ENCODE data around the gene TLCD4. TPM values are rescaled to one million over a fixed set of nuclear protein-coding genes. Genes with fewer than 3 reads are reported as not detected.

TLCD4 gene
- total and polyA plus RNA-seq, 2 of the 8 experiments (the other 6 are each of a cell fraction or from before 2014, with no cell fraction given): 0.79 to 4.2 TPM

- no peak overlapping the region for H4K5ac ChIP-seq (ENCODE audit: insufficient read length, low read depth, low read length)
- no peak overlapping the region for H2AFZ ChIP-seq (ENCODE audit: low read length)
- H2BK20ac ChIP-seq (ENCODE audit: low read length): no peak overlapping the region
- H2BK5ac ChIP-seq (ENCODE audit: low read depth, low read length): no peak overlapping the region
- ChIA-PET POLR2A (ENCODE audit: partially characterized antibody) (no interaction called here), CTCF (ENCODE audit: partially characterized antibody) (no interaction called here)
- H4K20me1 ChIP-seq (replicated peaks in 1 of 2; ENCODE audit: control insufficient read depth in 1 of 2, insufficient read depth in 2 of 2, low read length in 2 of 2): no peaks in the 10 kb centered on the region
- TF ChIP-seq ZNF274 (IDR thresholded peaks at IDR 0.05; ENCODE audit: borderline replicate concordance, extremely low read depth, low read length) (no peak), MAX (IDR thresholded peaks at IDR 0.05) (no peak), RNF2 (IDR thresholded peaks at IDR 0.05; ENCODE audit: borderline replicate concordance, low read depth, low read length, missing control alignments, poor library complexity, severe bottlenecking) (no peak)
- no peak overlapping the region for H3K14ac ChIP-seq (ENCODE audit: insufficient read length)
- no peak overlapping the region for H4K91ac ChIP-seq (replicated peaks; ENCODE audit: insufficient read length, low read length)
- H3K27ac ChIP-seq (ENCODE audit: low read depth, low read length): no peak overlapping the region
- FAIRE-seq (no peak), DNase-seq (ENCODE audit: low read depth in 1 of 2, low spot score in 2 of 2) (no peak)
- no peak overlapping the region for H3K9ac ChIP-seq (replicated peaks in 1 of 4; ENCODE audit: extremely low read depth in 1 of 4, low read depth in 3 of 4, low read length in 3 of 4)
- H4K8ac ChIP-seq (ENCODE audit: extremely low read depth, insufficient read depth, low read length): no peak overlapping the region
- H2BK15ac ChIP-seq (ENCODE audit: low read length): no peak overlapping the region
- no peak overlapping the region for H3K4me3 ChIP-seq (ENCODE audit: extremely low read depth in 1 of 4, insufficient read depth in 2 of 4, low read depth in 3 of 4, low read length in 4 of 4)
- H3K23me2 ChIP-seq (ENCODE audit: low read depth, low read length): no peaks in the 10 kb centered on the region
- H3K36me3 ChIP-seq (ENCODE audit: control insufficient read depth in 2 of 4, insufficient read depth in 4 of 4, low read length in 3 of 4): no peaks in the 10 kb centered on the region
- no peaks in the 10 kb centered on the region for H3K27me3 ChIP-seq (replicated peaks in 1 of 4; ENCODE audit: control insufficient read depth in 3 of 4, extremely low read depth in 1 of 4, insufficient read depth in 3 of 4, low read length in 3 of 4)
- no peak overlapping the region for H2BK12ac ChIP-seq (ENCODE audit: low read depth, low read length)
- H2BK120ac ChIP-seq (replicated peaks; ENCODE audit: low read depth, low read length): no peak overlapping the region
- no peak overlapping the region for H3K4me2 ChIP-seq (ENCODE audit: insufficient read depth in 1 of 2, low read depth in 2 of 2, low read length in 2 of 2)
- no peaks in the 10 kb centered on the region for H3K4me1 ChIP-seq (replicated peaks in 1 of 4; ENCODE audit: control insufficient read depth in 3 of 4, insufficient read depth in 4 of 4, low read length in 3 of 4)
- 88% methylated on average over 2 of the region's 2 CpGs; no CpG with 5 or more reads in 1 of the 2 experiments for WGBS, 2 experiments (ENCODE audit: extremely low coverage in 1 of 2, insufficient coverage in 1 of 2, insufficient read length in 1 of 2, insufficient replicate concordance in 2 of 2, low coverage in 1 of 2, low lambda C conversion rate in 2 of 2, missing lambda C conversion rate in 1 of 2)
- no peak overlapping the region for H3K56ac ChIP-seq (replicated peaks; ENCODE audit: insufficient read length, low read depth, low read length)
- no peak overlapping the region for H2AK5ac ChIP-seq (ENCODE audit: low read depth, low read length)
- H3K79me1 ChIP-seq (ENCODE audit: low read depth, low read length): no peaks in the 10 kb centered on the region
- H3K4ac ChIP-seq (replicated peaks; ENCODE audit: insufficient read length, low read depth, low read length): no peak overlapping the region
- H3K79me2 ChIP-seq (ENCODE audit: control insufficient read depth in 1 of 2, insufficient read depth in 2 of 2, low read length in 2 of 2): no peaks in the 10 kb centered on the region
- H3K23ac ChIP-seq (ENCODE audit: insufficient read length): no peak overlapping the region
- H3K9me3 ChIP-seq (ENCODE audit: insufficient read depth in 2 of 2, low read depth in 1 of 2, low read length in 1 of 2): peaks cover 0 to 2% of the 10 kb centered on the region in 2 experiments; a peak in 1 of 4 replicates
- no peak overlapping the region for H3K18ac ChIP-seq (ENCODE audit: extremely low read depth, low read length)
Measured at GRCh38 chr1:95095833-95096217, 21.3 kb upstream of the TLCD4 start.

Data from H1 (cell line).